K562 (cell line): ENCODE measurements around the gene LTB4R2. TPM values are rescaled to one million over a fixed set of nuclear protein-coding genes. Genes with fewer than 3 reads are reported as not detected.

ENCODE experiments used
- ARID1B ChIP-seq: fragments of 450-650 bp; IDR thresholded peaks from 2 replicates; pipeline ENCODE4 v1.6.1; 2016; ENCODE audit warnings: antibody characterized with exemption, mild to moderate bottlenecking, inconsistent platforms
- CBX5 ChIP-seq: IDR thresholded peaks from 2 replicates; pipeline ENCODE4 v1.6.1; 2014; ENCODE audit warnings: low read depth, borderline replicate concordance
- DACH1 ChIP-seq: fragments of 450-650 bp; IDR thresholded peaks from 2 replicates; pipeline ENCODE4 v1.6.1; 2018; ENCODE audit not compliant: partially characterized antibody
- FOXP1 ChIP-seq: sonication (generic); formaldehyde crosslinking; IDR thresholded peaks from 2 replicates; pipeline ENCODE4 v1.8.0; 2022; ENCODE audit warnings: mild to moderate bottlenecking, missing genetic modification reagents
- GABPB2 ChIP-seq: fragments of 250-450 bp; sonication (Bioruptor Pico); conservative IDR thresholded peaks from 2 replicates; pipeline ENCODE4 v1.5.1; 2021; ENCODE audit warnings: mild to moderate bottlenecking
- GTF2B ChIP-seq: IDR thresholded peaks from 2 replicates; pipeline ENCODE4 v1.6.1; 2011; ENCODE audit not compliant: insufficient read length; ENCODE audit errors: extremely low read depth
- HMG20A ChIP-seq: fragments of 450-650 bp; formaldehyde crosslinking; conservative IDR thresholded peaks from 2 replicates; pipeline ENCODE4 v1.4.0; 2020; ENCODE audit warnings: mild to moderate bottlenecking, mixed read lengths
- MECOM ChIP-seq: fragments of 250-450 bp; sonication (Bioruptor Pico); IDR thresholded peaks from 2 replicates; pipeline ENCODE4 v1.8.0; 2022; ENCODE audit warnings: inconsistent platforms
- MED1 ChIP-seq: sonication (generic); formaldehyde crosslinking; IDR thresholded peaks from 2 replicates; pipeline ENCODE4 v1.8.1; 2023; ENCODE audit warnings: missing genetic modification reagents, borderline replicate concordance
- NFRKB ChIP-seq: fragments of 450-650 bp; IDR thresholded peaks from 2 replicates; pipeline ENCODE4 v1.6.1; 2016; ENCODE audit warnings: low read depth
- NR2C1 ChIP-seq, 2 experiments: fragments of 450-650 bp; IDR thresholded peaks; 2 replicates each; pipeline ENCODE4 v1.6.1; 2017; ENCODE audit warnings: mild to moderate bottlenecking in 2 of 2, antibody characterized with exemption in 1 of 2, inconsistent platforms in 1 of 2, missing compliant biosample characterization in 1 of 2, missing genetic modification characterization in 1 of 2
- PHB ChIP-seq: fragments of 250-450 bp; sonication (Bioruptor Pico); IDR thresholded peaks from 2 replicates; pipeline ENCODE4 v1.5.0; 2021
- PML ChIP-seq: IDR thresholded peaks from 2 replicates; pipeline ENCODE4 v1.6.1; 2012; ENCODE audit warnings: low read length, inconsistent platforms
- RBM15 ChIP-seq: fragments of 200-400 bp; formaldehyde crosslinking; IDR thresholded peaks from 2 replicates; pipeline ENCODE4 v1.6.1; 2018; ENCODE audit warnings: mild to moderate bottlenecking, low read length, moderate library complexity; ENCODE audit not compliant: insufficient read depth
- SAFB2 ChIP-seq: fragments of 200-400 bp; formaldehyde crosslinking; IDR thresholded peaks from 2 replicates; pipeline ENCODE4 v1.6.1; 2018; ENCODE audit warnings: borderline replicate concordance, low read length, low read depth, moderate library complexity; ENCODE audit not compliant: severe bottlenecking
- SPI1 ChIP-seq: IDR thresholded peaks from 2 replicates; pipeline ENCODE4 v1.6.1; 2011; ENCODE audit warnings: low read depth, low read length, control low read depth, borderline replicate concordance
- TBP ChIP-seq: optimal IDR thresholded peaks from 2 replicates; pipeline ENCODE3; 2011; ENCODE audit warnings: low read depth, low read length, improper control_type of control experiment
- TEAD4 ChIP-seq, 2 experiments: sonication (generic) in 1 of 2; formaldehyde crosslinking in 1 of 2; IDR thresholded peaks; 2 replicates each; pipeline versions ENCODE4 v1.6.1 to v1.8.0; 2012 to 2022; ENCODE audit warnings: borderline replicate concordance in 1 of 2, inconsistent platforms in 1 of 2, low read length in 1 of 2, mild to moderate bottlenecking in 1 of 2, missing genetic modification reagents in 1 of 2
- TRIM24 ChIP-seq, 2 experiments: fragments of 450-650 bp; IDR thresholded peaks; 2 replicates each; pipeline ENCODE4 v1.6.1; 2016
- ZNF280A ChIP-seq: fragments of 450-650 bp; IDR thresholded peaks from 2 replicates; pipeline ENCODE4 v1.6.1; 2018; ENCODE audit warnings: mild to moderate bottlenecking, low read depth; ENCODE audit not compliant: partially characterized antibody
- ZNF324 ChIP-seq: fragments of 250-450 bp; sonication (Bioruptor Pico); IDR thresholded peaks from 2 replicates; pipeline ENCODE4 v1.4.0; 2020; ENCODE audit warnings: mild to moderate bottlenecking
- ZNF41 ChIP-seq: fragments of 250-450 bp; sonication (Bioruptor Pico); conservative IDR thresholded peaks from 2 replicates; pipeline ENCODE4 v1.4.0; 2020; ENCODE audit warnings: mild to moderate bottlenecking
- ZSCAN29 ChIP-seq: fragments of 450-650 bp; IDR thresholded peaks from 2 replicates; pipeline ENCODE4 v1.6.1; 2017
- polyA plus RNA-seq, 8 experiments: library from polyadenylated mRNA; depleted of rRNA in 4 of 8; stranded (reverse) in 5 of 8; unstranded in 3 of 8; fragments of >200 nt; fragmentation: Nextera tagmentation in 2 of 8; fragmentation: Illumina TruSeq in 1 of 8; extraction: Ambion mirVana in 2 of 8; extraction: Trizol in 1 of 8; gene quantifications; 2 replicates each; pipeline versions ENCODE4 v1.2.1 to v1.2.3, GENCODE V29; 2011 to 2014; ENCODE audit warnings: inconsistent platforms in 1 of 8, missing spikeins in 1 of 8
- total RNA-seq, 7 experiments: library from RNA; depleted of rRNA in 6 of 7; stranded (reverse); fragments of >200 nt in 6 of 7; fragmentation: Illumina TruSeq in 2 of 7; extraction: Trizol in 2 of 7; gene quantifications; 2 replicates each; pipeline versions ENCODE4 v1.2.1 to v1.2.3, GENCODE V29; 2011 to 2021; ENCODE audit warnings: low replicate concordance in 1 of 7
- TF ChIP-seq, protein P1 (sequence below): sonication (generic); formaldehyde crosslinking; IDR thresholded peaks from 2 replicates; pipeline ENCODE4 v1.8.0; 2022; ENCODE audit warnings: missing genetic modification reagents, mild to moderate bottlenecking, borderline replicate concordance
- TF ChIP-seq, protein P2 (sequence below): fragments of 250-450 bp; sonication (Bioruptor Pico); IDR thresholded peaks from 2 replicates; pipeline ENCODE4 v1.8.0; 2021; ENCODE audit warnings: moderate library complexity, mild to moderate bottlenecking, inconsistent platforms

The LTB4R2 gene
- total and polyA plus RNA-seq, 9 of the 15 experiments (the other 6 are each of a cell fraction or from before 2014, with no cell fraction given): 0.03 to 11.6 (median 2.8) TPM; not detected in 1

DNA sequence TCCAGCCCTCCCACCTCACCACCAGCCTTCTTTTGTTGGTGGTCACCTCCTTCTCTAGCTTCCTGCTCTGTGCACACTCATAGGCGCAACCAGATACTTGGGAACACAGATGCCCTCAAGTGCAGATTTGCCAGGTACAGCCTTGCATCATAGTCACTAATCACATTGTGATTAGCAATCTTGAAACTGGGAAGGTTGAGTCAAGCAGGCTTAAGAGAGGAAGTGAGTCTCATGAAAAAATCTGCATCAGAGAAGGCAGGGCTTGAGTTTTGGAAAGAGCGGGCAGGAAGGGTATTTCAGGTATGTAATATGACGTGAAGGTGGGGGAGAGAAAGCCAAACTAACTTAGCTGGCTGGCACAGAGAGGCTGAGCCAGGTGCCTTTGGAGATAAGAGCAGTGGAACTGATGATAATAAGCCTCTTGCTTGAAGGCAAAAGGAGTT is 35.8 kb upstream of the LTB4R2 start (continued):
- TF ChIP-seq SAFB2: no peak
- peak; percentile 79 for TF ChIP-seq TEAD4 (IDR thresholded peaks at IDR 0.05; ENCODE audit: low read length)
- TF ChIP-seq TEAD4 (CRISPR knock-in tag; IDR thresholded peaks at IDR 0.05; ENCODE audit: borderline replicate concordance): no peak
- no peak for TF ChIP-seq CBX5
- TF ChIP-seq, protein P1, sequence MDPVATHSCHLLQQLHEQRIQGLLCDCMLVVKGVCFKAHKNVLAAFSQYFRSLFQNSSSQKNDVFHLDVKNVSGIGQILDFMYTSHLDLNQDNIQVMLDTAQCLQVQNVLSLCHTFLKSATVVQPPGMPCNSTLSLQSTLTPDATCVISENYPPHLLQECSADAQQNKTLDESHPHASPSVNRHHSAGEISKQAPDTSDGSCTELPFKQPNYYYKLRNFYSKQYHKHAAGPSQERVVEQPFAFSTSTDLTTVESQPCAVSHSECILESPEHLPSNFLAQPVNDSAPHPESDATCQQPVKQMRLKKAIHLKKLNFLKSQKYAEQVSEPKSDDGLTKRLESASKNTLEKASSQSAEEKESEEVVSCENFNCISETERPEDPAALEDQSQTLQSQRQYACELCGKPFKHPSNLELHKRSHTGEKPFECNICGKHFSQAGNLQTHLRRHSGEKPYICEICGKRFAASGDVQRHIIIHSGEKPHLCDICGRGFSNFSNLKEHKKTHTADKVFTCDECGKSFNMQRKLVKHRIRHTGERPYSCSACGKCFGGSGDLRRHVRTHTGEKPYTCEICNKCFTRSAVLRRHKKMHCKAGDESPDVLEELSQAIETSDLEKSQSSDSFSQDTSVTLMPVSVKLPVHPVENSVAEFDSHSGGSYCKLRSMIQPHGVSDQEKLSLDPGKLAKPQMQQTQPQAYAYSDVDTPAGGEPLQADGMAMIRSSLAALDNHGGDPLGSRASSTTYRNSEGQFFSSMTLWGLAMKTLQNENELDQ (CRISPR knock-in tag): no peak
- TF ChIP-seq GABPB2 (CRISPR knock-in tag): no peak
- TF ChIP-seq ZNF324: no peak
- TF ChIP-seq NR2C1 (IDR thresholded peaks at IDR 0.05): no peak
- no peak for TF ChIP-seq NR2C1 (tag; IDR thresholded peaks at IDR 0.05)
- no peak for TF ChIP-seq RBM15
- TF ChIP-seq NFRKB: no peak
- no peak for TF ChIP-seq ZNF41 (CRISPR knock-in tag)
- TF ChIP-seq PML: no peak
- no peak for TF ChIP-seq TRIM24 (IDR thresholded peaks at IDR 0.05)
- no peak for TF ChIP-seq TBP
- no peak for TF ChIP-seq MECOM (CRISPR knock-in tag)
- TF ChIP-seq SPI1: peak; percentile 82
- TF ChIP-seq, protein P2, sequence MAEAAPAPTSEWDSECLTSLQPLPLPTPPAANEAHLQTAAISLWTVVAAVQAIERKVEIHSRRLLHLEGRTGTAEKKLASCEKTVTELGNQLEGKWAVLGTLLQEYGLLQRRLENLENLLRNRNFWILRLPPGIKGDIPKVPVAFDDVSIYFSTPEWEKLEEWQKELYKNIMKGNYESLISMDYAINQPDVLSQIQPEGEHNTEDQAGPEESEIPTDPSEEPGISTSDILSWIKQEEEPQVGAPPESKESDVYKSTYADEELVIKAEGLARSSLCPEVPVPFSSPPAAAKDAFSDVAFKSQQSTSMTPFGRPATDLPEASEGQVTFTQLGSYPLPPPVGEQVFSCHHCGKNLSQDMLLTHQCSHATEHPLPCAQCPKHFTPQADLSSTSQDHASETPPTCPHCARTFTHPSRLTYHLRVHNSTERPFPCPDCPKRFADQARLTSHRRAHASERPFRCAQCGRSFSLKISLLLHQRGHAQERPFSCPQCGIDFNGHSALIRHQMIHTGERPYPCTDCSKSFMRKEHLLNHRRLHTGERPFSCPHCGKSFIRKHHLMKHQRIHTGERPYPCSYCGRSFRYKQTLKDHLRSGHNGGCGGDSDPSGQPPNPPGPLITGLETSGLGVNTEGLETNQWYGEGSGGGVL: no peak
- peak; percentile 88 for TF ChIP-seq ARID1B
- no peak for TF ChIP-seq ZSCAN29
- no peak for TF ChIP-seq DACH1
- no peak for TF ChIP-seq PHB (CRISPR knock-in tag)
- no peak for TF ChIP-seq GTF2B
- TF ChIP-seq ZNF280A: no peak
- no peak for TF ChIP-seq FOXP1 (CRISPR knock-in tag)
- no peak for TF ChIP-seq HMG20A (CRISPR knock-in tag)
- TF ChIP-seq MED1: no peak
